SH-SY5Y (cell line): ENCODE measurements around the gene GGPS1.

Source experiments
- GATA2 ChIP-seq: IDR thresholded peaks from 2 replicates; pipeline ENCODE4 v1.6.1; 2011; ENCODE audit warnings: mild to moderate bottlenecking, low read depth, low read length
- GATA3 ChIP-seq: IDR thresholded peaks from 2 replicates; pipeline ENCODE4 v1.6.1; 2011; ENCODE audit warnings: low read depth, mild to moderate bottlenecking, low read length, moderate library complexity

DNA sequence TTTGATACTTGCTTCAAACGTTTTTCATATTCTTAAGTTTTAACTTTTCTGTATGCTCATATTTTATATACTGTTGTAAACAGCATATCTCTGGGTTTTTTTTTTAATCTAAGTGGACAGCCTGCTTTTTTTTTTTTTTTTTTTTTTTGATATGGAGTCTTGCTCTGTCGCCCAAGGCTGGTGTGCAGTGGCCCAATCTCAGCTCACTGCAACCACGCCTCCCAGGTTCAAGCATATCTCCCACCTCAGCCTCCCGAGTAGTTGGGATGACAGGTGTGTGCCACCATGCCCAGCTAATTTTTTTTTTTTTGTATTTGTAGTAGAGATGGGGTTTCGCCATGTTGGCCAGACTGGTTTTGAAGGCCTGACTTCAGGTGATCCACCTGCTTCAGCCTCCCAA lies 40.1 kb downstream of the GGPS1 start:
- no peak for TF ChIP-seq GATA2
- no peak for TF ChIP-seq GATA3
